GM23338 (cell line): Measurements from ENCODE around the gene PLEKHJ1. TPM values are rescaled to one million over a fixed set of nuclear protein-coding genes. Genes with fewer than 3 reads are reported as not detected.

ENCODE experiments used
- ATAC-seq: fragments of 200-7000 bp; cut with Tn5 transposase; 3 replicates; pipeline ENCODE4 v1.9.1; 2020
- DNase-seq: peaks from one replicate; pipeline ENCODE4 v3.0.0-alpha.2; 2015; ENCODE audit warnings: low spot score
- H2AFZ ChIP-seq: fragments of 200-600 bp; sonication (generic); 2 replicates; pipeline ENCODE4 v1.8.0; 2016; ENCODE audit warnings: antibody characterized with exemption, mild to moderate bottlenecking, moderate library complexity
- H3F3A ChIP-seq: fragments of 200-600 bp; sonication (generic); replicated peaks from 2 replicates; pipeline ENCODE4 v1.8.0; 2017; ENCODE audit warnings: antibody characterized with exemption, mixed run types, low read depth
- H3K27ac ChIP-seq: fragments of 200-600 bp; sonication (generic); 2 replicates; pipeline ENCODE4 v1.6.1; 2016; ENCODE audit warnings: low read depth
- H3K27me3 ChIP-seq: fragments of 200-600 bp; sonication (generic); 2 replicates; pipeline ENCODE4 v1.8.0; 2016; ENCODE audit warnings: mild to moderate bottlenecking, mixed run types, moderate library complexity; ENCODE audit not compliant: insufficient read depth
- H3K36me3 ChIP-seq: fragments of 200-600 bp; sonication (generic); 2 replicates; pipeline ENCODE4 v1.8.0; 2016; ENCODE audit warnings: mild to moderate bottlenecking; ENCODE audit not compliant: insufficient read depth
- H3K4me1 ChIP-seq: fragments of 200-600 bp; sonication (generic); 2 replicates; pipeline ENCODE4 v1.8.0; 2016; ENCODE audit warnings: mild to moderate bottlenecking, moderate library complexity; ENCODE audit not compliant: insufficient read depth
- H3K4me2 ChIP-seq: fragments of 200-600 bp; sonication (generic); 2 replicates; pipeline ENCODE4 v1.7.1; 2017; ENCODE audit warnings: mixed run types
- H3K4me3 ChIP-seq: fragments of 200-600 bp; sonication (generic); 2 replicates; pipeline ENCODE4 v1.6.1; 2016; ENCODE audit warnings: mixed run types
- H3K79me2 ChIP-seq: fragments of 200-600 bp; sonication (generic); replicated peaks from 2 replicates; pipeline ENCODE4 v1.8.0; 2017; ENCODE audit warnings: mild to moderate bottlenecking; ENCODE audit not compliant: insufficient read depth
- H3K9me2 ChIP-seq: fragments of 200-600 bp; sonication (generic); 2 replicates; pipeline ENCODE4 v1.8.0; 2017; ENCODE audit not compliant: insufficient read depth
- H4K20me1 ChIP-seq: fragments of 200-600 bp; sonication (generic); replicated peaks from 2 replicates; pipeline ENCODE4 v1.8.0; 2017; ENCODE audit warnings: mild to moderate bottlenecking; ENCODE audit not compliant: insufficient read depth
- H3K27ac Mint-ChIP-seq: 2 replicates; pipeline ENCODE4 v1.8.0; 2020; ENCODE audit warnings: inconsistent platforms, mild to moderate bottlenecking, moderate library complexity, mixed read lengths
- H3K27me3 Mint-ChIP-seq: 3 replicates; pipeline ENCODE4 v1.8.0; 2022; ENCODE audit warnings: low read depth, mild to moderate bottlenecking, moderate library complexity, mixed read lengths, inconsistent platforms; ENCODE audit not compliant: insufficient read depth, poor library complexity
- H3K36me3 Mint-ChIP-seq: 3 replicates; pipeline ENCODE4 v1.8.0; 2021; ENCODE audit warnings: low read depth, mild to moderate bottlenecking, inconsistent platforms, moderate library complexity, mixed read lengths
- H3K4me1 Mint-ChIP-seq: 3 replicates; pipeline ENCODE4 v1.8.0; 2020; ENCODE audit warnings: mild to moderate bottlenecking, inconsistent platforms, mixed read lengths
- H3K4me3 Mint-ChIP-seq: 3 replicates; pipeline ENCODE4 v1.8.0; 2021; ENCODE audit warnings: moderate library complexity, mild to moderate bottlenecking, inconsistent platforms, mixed read lengths
- H3K9me3 Mint-ChIP-seq: 3 replicates; pipeline ENCODE4 v1.8.0; 2020; ENCODE audit warnings: moderate library complexity, mild to moderate bottlenecking, inconsistent platforms, mixed read lengths
- CREB1 ChIP-seq: fragments of 250-450 bp; sonication (Bioruptor Pico); IDR thresholded peaks from 2 replicates; pipeline ENCODE4 v1.5.0; 2020; ENCODE audit warnings: low read depth, mild to moderate bottlenecking, moderate library complexity
- EZH2 ChIP-seq: fragments of 200-600 bp; sonication (generic); IDR thresholded peaks from one replicate; pipeline ENCODE4 v1.8.0; 2017; ENCODE audit warnings: antibody characterized with exemption, mild to moderate bottlenecking, low read depth; ENCODE audit not compliant: unreplicated experiment
- EZH2phosphoT487 ChIP-seq: fragments of 200-600 bp; sonication (generic); IDR thresholded peaks from one replicate; pipeline ENCODE4 v1.8.1; 2018; ENCODE audit warnings: antibody characterized with exemption; ENCODE audit not compliant: unreplicated experiment
- JUNB ChIP-seq: IDR thresholded peaks from one replicate; pipeline ENCODE4 v1.6.1; 2016; ENCODE audit warnings: antibody characterized with exemption; ENCODE audit not compliant: unreplicated experiment
- NANOG ChIP-seq: IDR thresholded peaks from 2 replicates; pipeline ENCODE4 v1.6.1; 2016; ENCODE audit warnings: antibody characterized with exemption, borderline replicate concordance
- POLR2AphosphoS5 ChIP-seq: IDR thresholded peaks from 2 replicates; pipeline ENCODE4 v1.6.1; 2016; ENCODE audit warnings: antibody characterized with exemption, low read depth
- STAT1 ChIP-seq: IDR thresholded peaks from one replicate; pipeline ENCODE4 v1.6.1; 2016; ENCODE audit warnings: antibody characterized with exemption; ENCODE audit not compliant: unreplicated experiment
- ZNF114 ChIP-seq: fragments of 250-450 bp; sonication (Bioruptor Pico); IDR thresholded peaks from 2 replicates; pipeline ENCODE4 v1.5.0; 2020; ENCODE audit warnings: mild to moderate bottlenecking, moderate library complexity
- polyA plus RNA-seq: library from polyadenylated mRNA; unstranded; fragments of >200 nt; fragmentation: Nextera tagmentation; extraction: Ambion mirVana; gene quantifications from 2 replicates; pipeline ENCODE4 v1.2.1, GENCODE V29; 2016
- total RNA-seq: library from RNA; depleted of rRNA; stranded (reverse); fragments of >200 nt; shearing (Covaris generic); gene quantifications from 2 replicates; pipeline ENCODE4 v1.2.3, GENCODE V29; 2014
- TF ChIP-seq, protein P1 (sequence below): fragments of 250-450 bp; sonication (Bioruptor Pico); IDR thresholded peaks from 2 replicates; pipeline ENCODE4 v1.5.0; 2020; ENCODE audit warnings: mild to moderate bottlenecking, moderate library complexity
- TF ChIP-seq, protein P2 (sequence below): IDR thresholded peaks from 2 replicates; pipeline ENCODE4 v1.6.1; 2016; ENCODE audit warnings: antibody characterized with exemption
- TF ChIP-seq, protein P3 (sequence below): IDR thresholded peaks from one replicate; pipeline ENCODE4 v1.6.1; 2018; ENCODE audit warnings: antibody characterized with exemption; ENCODE audit not compliant: unreplicated experiment

The PLEKHJ1 gene
- total and polyA plus RNA-seq, 2 experiments from 2014 or later: 146 to 210 TPM

DNA sequence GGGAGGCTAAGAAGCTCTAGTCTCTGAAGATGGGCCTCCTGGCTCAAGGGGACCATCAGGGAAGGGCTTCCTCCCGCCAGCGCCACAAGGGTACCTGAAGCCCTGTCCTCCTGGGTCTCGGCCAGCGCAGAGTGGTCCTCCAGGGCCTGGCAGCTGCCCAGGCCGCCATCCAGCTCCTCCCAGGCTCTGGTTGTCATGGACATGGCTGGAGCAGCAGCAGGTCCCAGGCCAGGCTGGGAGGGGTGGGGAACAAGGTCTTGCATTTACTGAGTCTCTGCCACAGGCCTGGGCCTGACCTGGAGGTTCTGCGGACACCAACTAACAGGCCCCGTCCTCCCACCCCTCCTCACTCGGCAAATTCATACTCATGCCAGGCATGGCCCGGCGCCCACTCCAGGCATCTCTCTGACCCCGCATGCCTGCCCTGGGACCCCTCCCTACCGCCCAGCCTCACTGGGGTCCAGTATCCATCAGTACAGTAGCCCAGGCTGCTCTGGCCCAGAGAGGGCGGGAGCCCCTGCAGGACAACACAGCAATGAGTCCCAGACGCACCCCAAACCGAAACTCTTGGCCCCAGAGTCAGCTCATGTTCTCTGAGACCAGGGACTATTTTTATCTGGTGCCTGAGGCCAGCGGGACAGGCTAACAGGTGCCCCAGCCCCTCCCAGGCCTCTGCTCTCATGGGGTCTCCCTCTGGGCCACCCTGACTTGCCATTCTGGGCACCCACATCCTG is 19.1 kb upstream of the PLEKHJ1 start:
- H2AFZ ChIP-seq: no peak overlapping the region
- DNase-seq: no peak
- H3K36me3 Mint-ChIP-seq: no peaks in the 10 kb centered on the region

More for the DNA sequence above, 19.1 kb upstream of the PLEKHJ1 start:
- Mint-ChIP-seq H3K27me3 (peaks cover 36% of the 10 kb centered on the region), H3K4me3 (no peak overlapping the region), H3K27ac (no peak overlapping the region), H3K4me1 (peaks cover 3% of the 10 kb centered on the region; the same call in 2 of the 3 replicates), H3K9me3 (no peaks in the 10 kb centered on the region)
- Histone ChIP-seq H3K27me3 (peaks cover 21% of the 10 kb centered on the region), H3K36me3 (no peaks in the 10 kb centered on the region), H4K20me1 (no peaks in the 10 kb centered on the region), H3F3A (peaks cover 4% of the 10 kb centered on the region; the same call in 1 of the 2 replicates), H3K4me2 (no peak overlapping the region), H3K4me3 (no peak overlapping the region), H3K79me2 (no peaks in the 10 kb centered on the region), H3K9me2 (no peaks in the 10 kb centered on the region), H3K4me1 (peaks cover 5% of the 10 kb centered on the region; the same call in 1 of the 2 replicates), H3K27ac (no peak overlapping the region)
- no peak for ATAC-seq
- TF ChIP-seq POLR2AphosphoS5 (no peak), EZH2phosphoT487 (no peak), ZNF114 (CRISPR knock-in tag) (no peak), STAT1 (no peak), NANOG (no peak), JUNB (no peak), EZH2 (no peak), CREB1 (CRISPR knock-in tag) (no peak)
- TF ChIP-seq, protein P1, sequence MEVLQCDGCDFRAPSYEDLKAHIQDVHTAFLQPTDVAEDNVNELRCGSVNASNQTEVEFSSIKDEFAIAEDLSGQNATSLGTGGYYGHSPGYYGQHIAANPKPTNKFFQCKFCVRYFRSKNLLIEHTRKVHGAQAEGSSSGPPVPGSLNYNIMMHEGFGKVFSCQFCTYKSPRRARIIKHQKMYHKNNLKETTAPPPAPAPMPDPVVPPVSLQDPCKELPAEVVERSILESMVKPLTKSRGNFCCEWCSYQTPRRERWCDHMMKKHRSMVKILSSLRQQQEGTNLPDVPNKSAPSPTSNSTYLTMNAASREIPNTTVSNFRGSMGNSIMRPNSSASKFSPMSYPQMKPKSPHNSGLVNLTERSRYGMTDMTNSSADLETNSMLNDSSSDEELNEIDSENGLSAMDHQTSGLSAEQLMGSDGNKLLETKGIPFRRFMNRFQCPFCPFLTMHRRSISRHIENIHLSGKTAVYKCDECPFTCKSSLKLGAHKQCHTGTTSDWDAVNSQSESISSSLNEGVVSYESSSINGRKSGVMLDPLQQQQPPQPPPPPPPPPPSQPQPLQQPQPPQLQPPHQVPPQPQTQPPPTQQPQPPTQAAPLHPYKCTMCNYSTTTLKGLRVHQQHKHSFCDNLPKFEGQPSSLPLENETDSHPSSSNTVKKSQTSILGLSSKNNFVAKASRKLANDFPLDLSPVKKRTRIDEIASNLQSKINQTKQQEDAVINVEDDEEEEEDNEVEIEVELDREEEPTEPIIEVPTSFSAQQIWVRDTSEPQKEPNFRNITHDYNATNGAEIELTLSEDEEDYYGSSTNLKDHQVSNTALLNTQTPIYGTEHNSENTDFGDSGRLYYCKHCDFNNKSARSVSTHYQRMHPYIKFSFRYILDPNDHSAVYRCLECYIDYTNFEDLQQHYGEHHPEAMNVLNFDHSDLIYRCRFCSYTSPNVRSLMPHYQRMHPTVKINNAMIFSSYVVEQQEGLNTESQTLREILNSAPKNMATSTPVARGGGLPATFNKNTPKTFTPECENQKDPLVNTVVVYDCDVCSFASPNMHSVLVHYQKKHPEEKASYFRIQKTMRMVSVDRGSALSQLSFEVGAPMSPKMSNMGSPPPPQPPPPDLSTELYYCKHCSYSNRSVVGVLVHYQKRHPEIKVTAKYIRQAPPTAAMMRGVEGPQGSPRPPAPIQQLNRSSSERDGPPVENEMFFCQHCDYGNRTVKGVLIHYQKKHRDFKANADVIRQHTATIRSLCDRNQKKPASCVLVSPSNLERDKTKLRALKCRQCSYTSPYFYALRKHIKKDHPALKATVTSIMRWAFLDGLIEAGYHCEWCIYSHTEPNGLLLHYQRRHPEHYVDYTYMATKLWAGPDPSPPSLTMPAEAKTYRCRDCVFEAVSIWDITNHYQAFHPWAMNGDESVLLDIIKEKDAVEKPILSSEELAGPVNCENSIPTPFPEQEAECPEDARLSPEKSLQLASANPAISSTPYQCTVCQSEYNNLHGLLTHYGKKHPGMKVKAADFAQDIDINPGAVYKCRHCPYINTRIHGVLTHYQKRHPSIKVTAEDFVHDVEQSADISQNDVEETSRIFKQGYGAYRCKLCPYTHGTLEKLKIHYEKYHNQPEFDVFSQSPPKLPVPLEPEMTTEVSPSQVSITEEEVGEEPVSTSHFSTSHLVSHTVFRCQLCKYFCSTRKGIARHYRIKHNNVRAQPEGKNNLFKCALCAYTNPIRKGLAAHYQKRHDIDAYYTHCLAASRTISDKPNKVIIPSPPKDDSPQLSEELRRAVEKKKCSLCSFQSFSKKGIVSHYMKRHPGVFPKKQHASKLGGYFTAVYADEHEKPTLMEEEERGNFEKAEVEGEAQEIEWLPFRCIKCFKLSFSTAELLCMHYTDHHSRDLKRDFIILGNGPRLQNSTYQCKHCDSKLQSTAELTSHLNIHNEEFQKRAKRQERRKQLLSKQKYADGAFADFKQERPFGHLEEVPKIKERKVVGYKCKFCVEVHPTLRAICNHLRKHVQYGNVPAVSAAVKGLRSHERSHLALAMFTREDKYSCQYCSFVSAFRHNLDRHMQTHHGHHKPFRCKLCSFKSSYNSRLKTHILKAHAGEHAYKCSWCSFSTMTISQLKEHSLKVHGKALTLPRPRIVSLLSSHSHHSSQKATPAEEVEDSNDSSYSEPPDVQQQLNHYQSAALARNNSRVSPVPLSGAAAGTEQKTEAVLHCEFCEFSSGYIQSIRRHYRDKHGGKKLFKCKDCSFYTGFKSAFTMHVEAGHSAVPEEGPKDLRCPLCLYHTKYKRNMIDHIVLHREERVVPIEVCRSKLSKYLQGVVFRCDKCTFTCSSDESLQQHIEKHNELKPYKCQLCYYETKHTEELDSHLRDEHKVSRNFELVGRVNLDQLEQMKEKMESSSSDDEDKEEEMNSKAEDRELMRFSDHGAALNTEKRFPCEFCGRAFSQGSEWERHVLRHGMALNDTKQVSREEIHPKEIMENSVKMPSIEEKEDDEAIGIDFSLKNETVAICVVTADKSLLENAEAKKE (CRISPR knock-in tag): no peak
- TF ChIP-seq, protein P2, sequence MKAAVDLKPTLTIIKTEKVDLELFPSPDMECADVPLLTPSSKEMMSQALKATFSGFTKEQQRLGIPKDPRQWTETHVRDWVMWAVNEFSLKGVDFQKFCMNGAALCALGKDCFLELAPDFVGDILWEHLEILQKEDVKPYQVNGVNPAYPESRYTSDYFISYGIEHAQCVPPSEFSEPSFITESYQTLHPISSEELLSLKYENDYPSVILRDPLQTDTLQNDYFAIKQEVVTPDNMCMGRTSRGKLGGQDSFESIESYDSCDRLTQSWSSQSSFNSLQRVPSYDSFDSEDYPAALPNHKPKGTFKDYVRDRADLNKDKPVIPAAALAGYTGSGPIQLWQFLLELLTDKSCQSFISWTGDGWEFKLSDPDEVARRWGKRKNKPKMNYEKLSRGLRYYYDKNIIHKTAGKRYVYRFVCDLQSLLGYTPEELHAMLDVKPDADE: no peak
- TF ChIP-seq, protein P3, sequence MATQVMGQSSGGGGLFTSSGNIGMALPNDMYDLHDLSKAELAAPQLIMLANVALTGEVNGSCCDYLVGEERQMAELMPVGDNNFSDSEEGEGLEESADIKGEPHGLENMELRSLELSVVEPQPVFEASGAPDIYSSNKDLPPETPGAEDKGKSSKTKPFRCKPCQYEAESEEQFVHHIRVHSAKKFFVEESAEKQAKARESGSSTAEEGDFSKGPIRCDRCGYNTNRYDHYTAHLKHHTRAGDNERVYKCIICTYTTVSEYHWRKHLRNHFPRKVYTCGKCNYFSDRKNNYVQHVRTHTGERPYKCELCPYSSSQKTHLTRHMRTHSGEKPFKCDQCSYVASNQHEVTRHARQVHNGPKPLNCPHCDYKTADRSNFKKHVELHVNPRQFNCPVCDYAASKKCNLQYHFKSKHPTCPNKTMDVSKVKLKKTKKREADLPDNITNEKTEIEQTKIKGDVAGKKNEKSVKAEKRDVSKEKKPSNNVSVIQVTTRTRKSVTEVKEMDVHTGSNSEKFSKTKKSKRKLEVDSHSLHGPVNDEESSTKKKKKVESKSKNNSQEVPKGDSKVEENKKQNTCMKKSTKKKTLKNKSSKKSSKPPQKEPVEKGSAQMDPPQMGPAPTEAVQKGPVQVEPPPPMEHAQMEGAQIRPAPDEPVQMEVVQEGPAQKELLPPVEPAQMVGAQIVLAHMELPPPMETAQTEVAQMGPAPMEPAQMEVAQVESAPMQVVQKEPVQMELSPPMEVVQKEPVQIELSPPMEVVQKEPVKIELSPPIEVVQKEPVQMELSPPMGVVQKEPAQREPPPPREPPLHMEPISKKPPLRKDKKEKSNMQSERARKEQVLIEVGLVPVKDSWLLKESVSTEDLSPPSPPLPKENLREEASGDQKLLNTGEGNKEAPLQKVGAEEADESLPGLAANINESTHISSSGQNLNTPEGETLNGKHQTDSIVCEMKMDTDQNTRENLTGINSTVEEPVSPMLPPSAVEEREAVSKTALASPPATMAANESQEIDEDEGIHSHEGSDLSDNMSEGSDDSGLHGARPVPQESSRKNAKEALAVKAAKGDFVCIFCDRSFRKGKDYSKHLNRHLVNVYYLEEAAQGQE: no peak
